GM18505 (cell line): ENCODE measurements around the gene CLSTN1.
"Not testable (repeated sequence)": the region's sequence is repeated elsewhere in the genome, so short reads cannot be mapped to it uniquely, and the experiment has no call there.

Experiments used
- ATAC-seq: cut with Tn5 transposase; IDR thresholded peaks from one replicate; pipeline ENCODE4 v1.9.1; 2021; ENCODE audit not compliant: unreplicated experiment
- POLR2A ChIP-seq: IDR thresholded peaks from 4 replicates; pipeline ENCODE4 v1.6.1; 2011; ENCODE audit warnings: borderline replicate concordance; ENCODE audit not compliant: insufficient read depth, insufficient read length; ENCODE audit errors: extremely low read depth

Gene CLSTN1

GRCh38 chr1:9814619-9815018 lies 9.1 kb downstream of the CLSTN1 start:
- no peak for TF ChIP-seq POLR2A
- ATAC-seq, result no peak

- no peak for TF ChIP-seq POLR2A
- no peak for ATAC-seq
Measured at GRCh38 chr1:9811239-9811966, 12.4 kb downstream of the CLSTN1 start.

- no peak for ATAC-seq
- no peak for TF ChIP-seq POLR2A
Measured at GRCh38 chr1:9809100-9809510, 14.7 kb downstream of the CLSTN1 start.

GRCh38 chr1:9808459-9808858 lies 15.3 kb downstream of the CLSTN1 start:
- ATAC-seq, result no peak
- TF ChIP-seq POLR2A, result no peak

- ATAC-seq, result no peak
- no peak for TF ChIP-seq POLR2A
Measured at GRCh38 chr1:9807541-9807940, 16.2 kb downstream of the CLSTN1 start.

GRCh38 chr1:9805972-9806371 lies 17.8 kb downstream of the CLSTN1 start:
- ATAC-seq, result not testable (repeated sequence)

- no peak for ATAC-seq
- TF ChIP-seq POLR2A, result no peak
Measured at GRCh38 chr1:9805006-9805508, 18.7 kb downstream of the CLSTN1 start.

- not testable (repeated sequence) for ATAC-seq
Measured at GRCh38 chr1:9803003-9803918, 20.5 kb downstream of the CLSTN1 start.

- no peak for ATAC-seq
- no peak for TF ChIP-seq POLR2A
Measured at GRCh38 chr1:9801909-9802308, 21.9 kb downstream of the CLSTN1 start.

- no peak for TF ChIP-seq POLR2A
- no peak for ATAC-seq
Measured at GRCh38 chr1:9798236-9799130, 25.3 kb downstream of the CLSTN1 start.

- no peak for TF ChIP-seq POLR2A
- ATAC-seq, result no peak
Measured at GRCh38 chr1:9797049-9797448, 26.7 kb downstream of the CLSTN1 start.

GRCh38 chr1:9794081-9794480 lies 29.7 kb downstream of the CLSTN1 start:
- TF ChIP-seq POLR2A, result no peak
- ATAC-seq, result no peak

- ATAC-seq, result no peak
- TF ChIP-seq POLR2A, result no peak
Measured at GRCh38 chr1:9793291-9793690, 30.5 kb downstream of the CLSTN1 start.
